ENCODE measurements around the gene SCGB3A1. TPM values are rescaled to one million over a fixed set of nuclear protein-coding genes. Genes with fewer than 3 reads are reported as not detected.

Gene SCGB3A1
- total and polyA plus RNA-seq, 8 donors, result 3.7 to 785 (median 35.3) TPM; not detected in 5

DNA sequence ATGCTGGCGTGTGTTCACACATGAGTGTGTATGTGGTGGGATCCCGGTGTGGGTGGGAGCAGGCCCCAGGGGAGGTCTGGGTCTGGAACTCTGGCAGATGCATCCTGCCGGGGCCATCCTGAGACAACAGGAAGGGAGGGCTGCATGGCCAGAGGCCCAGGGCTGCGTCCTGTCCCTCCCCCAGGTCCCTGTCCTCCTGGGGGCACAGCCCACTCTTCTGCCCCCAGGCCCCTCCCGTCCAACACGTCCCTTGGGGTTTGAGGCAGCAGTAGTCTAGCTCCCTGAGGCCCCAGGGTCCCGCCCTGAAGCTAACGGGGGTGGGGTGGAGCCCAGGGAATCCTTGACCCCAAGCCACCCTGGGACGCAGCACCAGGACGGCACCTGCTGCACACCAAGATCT, 41.5 kb upstream of the SCGB3A1 start:
- intact Hi-C loops (cut with DNase I; ENCODE audit: low total_unique reads), result no loop called here
- no peaks in the 10 kb centered on the region for H3K4me1 ChIP-seq
- DNase-seq, result peak in 1 of 2 donors; percentile 36
- WGBS, 5 donors, result 54 to 75% (median 71%) methylated on average over 8 to 10 of the region's 10 CpGs
- no peaks in the 10 kb centered on the region for H3K9me3 ChIP-seq
- H3K4me3 ChIP-seq, result no peak overlapping the region
- H3K27me3 ChIP-seq, result peaks cover 0 to 55% (median 0%) of the 10 kb centered on the region in 3 donors
- no peak overlapping the region for H3K27ac ChIP-seq
- no peak for TF ChIP-seq CTCF (IDR thresholded peaks at IDR 0.05)
- no peak for TF ChIP-seq POLR2A (IDR thresholded peaks at IDR 0.05)
- no peak for TF ChIP-seq POLR2AphosphoS5 (IDR thresholded peaks at IDR 0.05)
- TF ChIP-seq EP300 (IDR thresholded peaks at IDR 0.05), result no peak
- H3K36me3 ChIP-seq, result no peaks in the 10 kb centered on the region

GRCh38 chr5:180631549-180632383, 40.5 kb upstream of the SCGB3A1 start:
- Histone ChIP-seq H3K4me3 (no peak overlapping the region), H3K27ac (no peak overlapping the region), H3K36me3 (no peaks in the 10 kb centered on the region), H3K4me1 (no peaks in the 10 kb centered on the region), H3K27me3 (peaks cover 0 to 54% (median 0%) of the 10 kb centered on the region in 3 donors), H3K9me3 (no peaks in the 10 kb centered on the region)
- no peak for DNase-seq
- TF ChIP-seq EP300 (IDR thresholded peaks at IDR 0.05) (no peak), POLR2A (IDR thresholded peaks at IDR 0.05) (no peak), CTCF (IDR thresholded peaks at IDR 0.05) (no peak), POLR2AphosphoS5 (IDR thresholded peaks at IDR 0.05) (no peak)
- intact Hi-C loops (cut with DNase I; ENCODE audit: low total_unique reads), result no loop called here
- WGBS, 5 donors, result 55 to 71% (median 67%) methylated on average over 20 to 36 of the region's 36 CpGs

DNA sequence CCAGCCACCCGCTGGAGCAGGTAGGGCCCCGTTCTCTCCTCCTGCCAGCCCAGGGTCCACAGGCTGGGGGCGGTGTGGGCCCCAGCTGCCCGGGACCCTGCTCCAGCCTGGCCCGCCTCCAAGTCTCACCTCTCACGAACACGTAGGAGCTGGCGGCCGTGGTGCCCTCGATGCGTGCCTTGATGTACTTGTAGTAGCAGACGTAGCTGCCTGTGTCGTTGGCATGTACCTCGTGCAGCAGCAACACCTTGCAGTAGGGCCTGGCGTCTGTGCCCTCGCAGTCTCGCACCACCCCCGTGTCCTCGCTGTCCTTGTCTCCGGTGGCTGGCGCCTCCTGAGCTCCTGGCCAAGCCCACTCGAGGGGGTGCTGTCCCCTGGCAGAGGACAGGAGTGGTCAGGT, 39.1 kb upstream of the SCGB3A1 start:
- no peak overlapping the region for H3K4me3 ChIP-seq
- no peaks in the 10 kb centered on the region for H3K9me3 ChIP-seq
- H3K36me3 ChIP-seq, result no peaks in the 10 kb centered on the region
- peaks cover 0 to 54% (median 0%) of the 10 kb centered on the region in 3 donors for H3K27me3 ChIP-seq
- intact Hi-C loops (cut with DNase I; ENCODE audit: low total_unique reads), result no loop called here
- no peak overlapping the region for H3K27ac ChIP-seq
- DNase-seq, result no peak
- TF ChIP-seq POLR2A (IDR thresholded peaks at IDR 0.05), result no peak
- TF ChIP-seq CTCF (IDR thresholded peaks at IDR 0.05), result no peak
- no peak for TF ChIP-seq POLR2AphosphoS5 (IDR thresholded peaks at IDR 0.05)
- TF ChIP-seq EP300 (IDR thresholded peaks at IDR 0.05), result no peak
- H3K4me1 ChIP-seq, result no peaks in the 10 kb centered on the region
- 86 to 93% (median 92%) methylated on average over 22 of the region's 22 CpGs; no CpG with 5 or more reads in 1 of the 5 donors for WGBS, 5 donors

GRCh38 chr5:180629831-180630382, 38.6 kb upstream of the SCGB3A1 start:
- H3K4me3 ChIP-seq, result no peak overlapping the region
- peaks cover 0 to 54% (median 0%) of the 10 kb centered on the region in 3 donors for H3K27me3 ChIP-seq
- DNase-seq, result no peak
- no peaks in the 10 kb centered on the region for H3K9me3 ChIP-seq
- H3K27ac ChIP-seq, result no peak overlapping the region
- H3K4me1 ChIP-seq, result no peaks in the 10 kb centered on the region
- intact Hi-C loops (cut with DNase I; ENCODE audit: low total_unique reads), result no loop called here
- no peaks in the 10 kb centered on the region for H3K36me3 ChIP-seq
- 63 to 86% (median 81%) methylated on average over 7 to 25 of the region's 25 CpGs for WGBS, 5 donors
- TF ChIP-seq POLR2AphosphoS5 (IDR thresholded peaks at IDR 0.05), result no peak

All from stomach (tissue), 9 donors.